ENCODE data around the gene IL27RA. TPM values are rescaled to one million over a fixed set of nuclear protein-coding genes. Genes with fewer than 3 reads are reported as not detected.

IL27RA gene
- polyA plus RNA-seq (2011; rRNA removed) = 3.0 and 3.1 TPM in 2 replicates
- polyA plus RNA-seq (2012; cell fraction: cytosol; rRNA removed) = 3.3 and 4.6 TPM in 2 replicates
- 5.8 and 6.0 TPM in 2 replicates for polyA plus RNA-seq (2012; cell fraction: nucleus; rRNA removed)
- 4.0 to 4.6 TPM (median 4.5 TPM) in 3 replicates for polyA plus RNA-seq (2017; fragmentation: RNase III; extraction: RNeasy Plus Mini Kit Qiagen cat#74134 plus additional on column Dnase treatment)
- 2.7 TPM in 2 replicates for polyA minus RNA-seq (2011; rRNA and poly(A)+ RNA removed)

GRCh38 chr19:14031719-14032480 is at the start of gene IL27RA:
IL27RA (plus strand) TSS chr19:14031762; CDS start chr19:14031873, 111 bp downstream.
- no peak for FAIRE-seq
- H3K9me3 ChIP-seq = no peaks in the 10 kb centered on the region
- POLR2A ChIA-PET = interaction anchor here (0.6 to 1.7 kb wide), 6 partner anchors 9 to 1009 kb away, joined by 3 to 6 read pairs (median 4); partner anchors contain the start of gene RFX1
- TF ChIP-seq E2F6 (IDR thresholded peaks at IDR 0.05; ENCODE audit: borderline replicate concordance, low read depth) = peak; percentile 70; the same call in 1 of the 2 replicates
- TF ChIP-seq SMC3 (IDR thresholded peaks at IDR 0.05) = peak; percentile 45
- no peak for TF ChIP-seq HOXB5 (CRISPR knock-in tag; IDR thresholded peaks at IDR 0.05)
- TF ChIP-seq SREBF2 (IDR thresholded peaks at IDR 0.05) = no peak
- peak in 1 of 2 experiments; percentile 29; a peak in 2 of 4 replicates for TF ChIP-seq CEBPB (IDR thresholded peaks at IDR 0.05)
- TF ChIP-seq, protein P1, sequence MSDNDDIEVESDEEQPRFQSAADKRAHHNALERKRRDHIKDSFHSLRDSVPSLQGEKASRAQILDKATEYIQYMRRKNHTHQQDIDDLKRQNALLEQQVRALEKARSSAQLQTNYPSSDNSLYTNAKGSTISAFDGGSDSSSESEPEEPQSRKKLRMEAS (IDR thresholded peaks at IDR 0.05) = peak; percentile 66
- TF ChIP-seq HMGXB4 (CRISPR knock-in tag; IDR thresholded peaks at IDR 0.05; ENCODE audit: borderline replicate concordance) = 0 out of 2 replicates have a peak, but pooled peaks have one; percentile 19
- TF ChIP-seq RAD21 (conservative IDR thresholded peaks at IDR 0.05 in 1 of 2, IDR thresholded peaks at IDR 0.05 in 1 of 2) = peak; percentile 39 to 43; a peak in 4 of 5 replicates
- peak; percentile 16; the same call in 1 of the 2 replicates for TF ChIP-seq POLR2A (IDR thresholded peaks at IDR 0.05; ENCODE audit: low read length)
- TF ChIP-seq CTCF (IDR thresholded peaks at IDR 0.05) = peak; percentile 46; the same call in 2 of the 3 replicates
- no peak for TF ChIP-seq RNF2 (IDR thresholded peaks at IDR 0.05; ENCODE audit: borderline replicate concordance, low read depth)
- TF ChIP-seq JUN (IDR thresholded peaks at IDR 0.05) = 0 out of 5 replicates have a peak, but pooled peaks of 1 of the 2 experiments have one; percentile 20
- TF ChIP-seq ZFP36 (IDR thresholded peaks at IDR 0.05; ENCODE audit: borderline replicate concordance, partially characterized antibody) = no peak
- TF ChIP-seq PHF8 (IDR thresholded peaks at IDR 0.05; ENCODE audit: borderline replicate concordance, low read depth) = peak; percentile 44; the same call in 1 of the 2 replicates
- 0% methylated on average over 4 of the region's 63 CpGs for WGBS (ENCODE audit: missing lambda C conversion rate)
- peak within 1 kb of the TSS; percentile 94 for H3K4me2 ChIP-seq
- peak within 1 kb of the TSS; percentile 88 for H3K27ac ChIP-seq
- peak; percentile 89 to 90 for ATAC-seq
- peaks cover 4% of the 10 kb centered on the region; the same call in 1 of the 3 replicates for H3K4me1 ChIP-seq
- CTCF ChIA-PET = interaction anchor here (0.7 to 4.3 kb wide), 17 partner anchors 9 to 151 kb away, joined by 3 to 22 read pairs (median 5); partner anchors contain the start of gene MISP3
- H3K4me3 ChIP-seq = peak within 1 kb of the TSS; percentile 69
- DNase-seq (ENCODE audit: low read depth in 1 of 2, low spot score in 1 of 2) = peak; percentile 59 to 68

DNA sequence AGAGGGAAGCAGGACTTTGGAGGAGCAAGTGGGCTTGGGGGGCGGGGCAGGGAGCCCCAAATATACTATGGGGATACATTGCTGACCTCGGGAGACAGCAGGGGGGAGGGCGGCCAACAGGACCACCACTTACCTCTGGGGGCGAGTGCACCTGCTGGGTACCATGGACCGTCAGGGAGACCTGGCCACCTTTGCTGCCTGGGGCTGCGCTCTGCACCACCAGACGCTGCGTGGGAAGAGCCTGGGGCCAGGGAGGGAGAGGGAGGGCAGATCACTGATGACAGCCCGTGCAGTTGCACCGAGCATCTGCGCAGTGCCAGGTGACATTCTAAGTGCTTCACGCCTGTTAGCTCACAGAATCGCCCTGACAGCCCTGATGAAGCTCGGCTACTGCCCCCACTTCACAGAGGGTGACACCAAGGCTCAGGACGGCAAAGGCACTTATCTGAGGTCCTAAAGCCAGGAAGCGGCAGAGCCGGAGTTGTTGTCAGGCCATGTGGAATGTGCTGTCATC is 49.5 kb upstream of the IL27RA start:
- DNase-seq (ENCODE audit: low read depth in 1 of 2, low spot score in 1 of 2) = no peak
- no peak for ATAC-seq
- no peaks in the 10 kb centered on the region for H3K9me3 ChIP-seq
- H3K27ac ChIP-seq = no peak overlapping the region
- CTCF ChIA-PET = no interaction called here
- H3K4me3 ChIP-seq = no peak overlapping the region
- WGBS (ENCODE audit: missing lambda C conversion rate) = 98% methylated on average over 8 of the region's 17 CpGs
- no peak for FAIRE-seq
- TF ChIP-seq RCOR1 (IDR thresholded peaks at IDR 0.05; ENCODE audit: low read depth, low read length) (no peak), E2F6 (IDR thresholded peaks at IDR 0.05; ENCODE audit: borderline replicate concordance, low read depth) (no peak), POLR2A (IDR thresholded peaks at IDR 0.05; ENCODE audit: low read length) (no peak), TP53 (CRISPR knock-in tag; IDR thresholded peaks at IDR 0.05) (no peak), ZFP36 (IDR thresholded peaks at IDR 0.05; ENCODE audit: borderline replicate concordance, partially characterized antibody) (no peak), BHLHE40 (IDR thresholded peaks at IDR 0.05; ENCODE audit: low read depth, low read length) (no peak), KDM5A (IDR thresholded peaks at IDR 0.05) (no peak)
- POLR2A ChIA-PET = no interaction called here
- H3K4me2 ChIP-seq = no peak overlapping the region
- H3K4me1 ChIP-seq = no peaks in the 10 kb centered on the region

Measured in A549 (cell line).